HG03442 (cell line): ENCODE data around the gene LTO1.

ENCODE experiments used
- ATAC-seq: cut with Tn5 transposase; IDR thresholded peaks from one replicate; pipeline ENCODE4 v1.9.1; 2021; ENCODE audit warnings: mild to moderate bottlenecking, moderate library complexity; ENCODE audit not compliant: unreplicated experiment

Gene LTO1

GRCh38 chr11:69674886-69675714 is at the start of gene LTO1:
TSS of gene LTO1 (minus strand) at chr11:69675353. CDS start at chr11:69675239, 114 bp downstream.
- ATAC-seq = peak; percentile 80

- ATAC-seq = no peak
These were observed 46.6 kb upstream of the LTO1 start for GRCh38 chr11:69721745-69722144.

- ATAC-seq = no peak
These were observed 46.0 kb upstream of the LTO1 start for GRCh38 chr11:69721106-69721505.

GRCh38 chr11:69718912-69719311 is 43.8 kb upstream of the LTO1 start:
- ATAC-seq = no peak

- no peak for ATAC-seq
These were observed 43.0 kb upstream of the LTO1 start for GRCh38 chr11:69718147-69718546.

- ATAC-seq = no peak
These were observed 42.0 kb upstream of the LTO1 start for GRCh38 chr11:69716891-69717747.

GRCh38 chr11:69716099-69716498 is 40.9 kb upstream of the LTO1 start:
- ATAC-seq = no peak

- no peak for ATAC-seq
These were observed 40.3 kb upstream of the LTO1 start for GRCh38 chr11:69715446-69715845.

GRCh38 chr11:69711822-69712801 is 37.0 kb upstream of the LTO1 start:
- ATAC-seq = no peak

GRCh38 chr11:69708736-69709401 is 33.7 kb upstream of the LTO1 start:
- ATAC-seq = no peak

- ATAC-seq = no peak
These were observed 32.0 kb upstream of the LTO1 start for GRCh38 chr11:69707176-69707575.

GRCh38 chr11:69705901-69706787 is 31.0 kb upstream of the LTO1 start:
- no peak for ATAC-seq

- ATAC-seq = no peak
These were observed 30.2 kb upstream of the LTO1 start for GRCh38 chr11:69705351-69705811.

GRCh38 chr11:69704508-69705253 is 29.5 kb upstream of the LTO1 start:
- no peak for ATAC-seq

- ATAC-seq = no peak
These were observed 28.8 kb upstream of the LTO1 start, which contains the start of gene FGF19 for GRCh38 chr11:69703768-69704507. TSS of gene FGF19 (minus strand) at chr11:69704022. CDS start at chr11:69703876, 146 bp downstream.

- no peak for ATAC-seq
These were observed 28.3 kb upstream of the LTO1 start for GRCh38 chr11:69703453-69703767.

GRCh38 chr11:69702769-69703452 is 27.8 kb upstream of the LTO1 start:
- ATAC-seq = no peak
